A549 (cell line): ENCODE data around the gene UVRAG.

ENCODE experiments used
- CEBPB ChIP-seq, 2 experiments: fragments of >200 bp in 1 of 2; sonication (Bioruptor Twin) in 1 of 2; formaldehyde crosslinking in 1 of 2; IDR thresholded peaks; 2 replicates each; pipeline ENCODE4 v1.6.1; 2012 to 2016
- NFE2L2 ChIP-seq: fragments of 150-350 bp; conservative IDR thresholded peaks from 2 replicates; pipeline ENCODE4 v1.6.1; 2014; ENCODE audit warnings: low read length
- REST ChIP-seq: fragments of 200-600 bp; sonication (generic); IDR thresholded peaks from 2 replicates; pipeline ENCODE4 v1.6.1; 2016; ENCODE audit warnings: antibody characterized with exemption, mild to moderate bottlenecking, moderate library complexity
- SREBF2 ChIP-seq: fragments of 450-650 bp; IDR thresholded peaks from 2 replicates; pipeline ENCODE4 v1.6.1; 2014; ENCODE audit warnings: mild to moderate bottlenecking, moderate library complexity
- TF ChIP-seq, protein P1 (sequence below): fragments of >200 bp; sonication (Bioruptor Twin); formaldehyde crosslinking; IDR thresholded peaks from 3 replicates; pipeline ENCODE4 v1.5.1; 2016

DNA sequence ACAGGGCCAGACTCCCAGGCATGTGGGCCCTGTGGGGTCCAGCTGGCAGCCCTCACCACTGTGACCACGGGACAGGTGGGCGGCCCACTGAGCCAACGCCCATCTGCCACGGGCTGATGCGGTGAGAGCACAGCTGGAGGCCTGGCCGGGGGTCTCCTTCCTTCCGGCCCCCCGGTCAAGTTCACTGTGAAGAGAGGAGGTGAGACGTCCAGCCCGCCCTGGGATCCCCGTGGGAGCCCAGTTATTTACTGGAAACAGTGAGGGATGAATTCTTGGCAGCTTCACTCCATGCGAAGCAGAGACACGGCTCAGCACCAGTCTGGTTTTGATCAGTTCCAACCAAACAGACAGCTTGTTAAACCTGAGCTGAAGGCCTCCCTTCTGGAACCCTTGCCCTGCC is 352.6 kb downstream of the UVRAG start:
- TF ChIP-seq NFE2L2, result no peak
- no peak for TF ChIP-seq REST
- TF ChIP-seq CEBPB (IDR thresholded peaks at IDR 0.05), result no peak
- TF ChIP-seq SREBF2, result no peak
- TF ChIP-seq, protein P1, sequence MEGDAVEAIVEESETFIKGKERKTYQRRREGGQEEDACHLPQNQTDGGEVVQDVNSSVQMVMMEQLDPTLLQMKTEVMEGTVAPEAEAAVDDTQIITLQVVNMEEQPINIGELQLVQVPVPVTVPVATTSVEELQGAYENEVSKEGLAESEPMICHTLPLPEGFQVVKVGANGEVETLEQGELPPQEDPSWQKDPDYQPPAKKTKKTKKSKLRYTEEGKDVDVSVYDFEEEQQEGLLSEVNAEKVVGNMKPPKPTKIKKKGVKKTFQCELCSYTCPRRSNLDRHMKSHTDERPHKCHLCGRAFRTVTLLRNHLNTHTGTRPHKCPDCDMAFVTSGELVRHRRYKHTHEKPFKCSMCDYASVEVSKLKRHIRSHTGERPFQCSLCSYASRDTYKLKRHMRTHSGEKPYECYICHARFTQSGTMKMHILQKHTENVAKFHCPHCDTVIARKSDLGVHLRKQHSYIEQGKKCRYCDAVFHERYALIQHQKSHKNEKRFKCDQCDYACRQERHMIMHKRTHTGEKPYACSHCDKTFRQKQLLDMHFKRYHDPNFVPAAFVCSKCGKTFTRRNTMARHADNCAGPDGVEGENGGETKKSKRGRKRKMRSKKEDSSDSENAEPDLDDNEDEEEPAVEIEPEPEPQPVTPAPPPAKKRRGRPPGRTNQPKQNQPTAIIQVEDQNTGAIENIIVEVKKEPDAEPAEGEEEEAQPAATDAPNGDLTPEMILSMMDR, result no peak
